GM19438 (cell line): ENCODE measurements around the gene MPC1.
"Not testable (repeated sequence)": the region's sequence is repeated elsewhere in the genome, so short reads cannot be mapped to it uniquely, and the experiment has no call there.

ENCODE experiments used
- ATAC-seq: cut with Tn5 transposase; IDR thresholded peaks from one replicate; pipeline ENCODE4 v1.9.1; 2021; ENCODE audit warnings: low read depth; ENCODE audit not compliant: unreplicated experiment

Gene MPC1

GRCh38 chr6:166382500-166382932 lies 224 bp downstream of the MPC1 start:
- peak; percentile 10 for ATAC-seq

- ATAC-seq: peak; percentile 47
These were observed 824 bp downstream of the MPC1 start for GRCh38 chr6:166381733-166382499.

GRCh38 chr6:166381381-166381732 lies 1.4 kb downstream of the MPC1 start:
- no peak for ATAC-seq

- no peak for ATAC-seq
These were observed 2.9 kb downstream of the MPC1 start for GRCh38 chr6:166379800-166380199.

- no peak for ATAC-seq
These were observed 3.6 kb downstream of the MPC1 start for GRCh38 chr6:166379103-166379586.

GRCh38 chr6:166377721-166378120 lies 5.0 kb downstream of the MPC1 start:
- no peak for ATAC-seq

- no peak for ATAC-seq
These were observed 7.7 kb downstream of the MPC1 start for GRCh38 chr6:166375013-166375412.

- ATAC-seq: no peak
These were observed 12.3 kb downstream of the MPC1 start for GRCh38 chr6:166370489-166370888.

GRCh38 chr6:166369782-166370181 lies 13.0 kb downstream of the MPC1 start:
- ATAC-seq: no peak

- ATAC-seq: no peak
These were observed 15.8 kb downstream of the MPC1 start for GRCh38 chr6:166366921-166367320.

GRCh38 chr6:166365806-166366205 lies 16.9 kb downstream of the MPC1 start:
- no peak for ATAC-seq

GRCh38 chr6:166365221-166365620 lies 17.5 kb downstream of the MPC1 start:
- no peak for ATAC-seq

- no peak for ATAC-seq
These were observed 18.3 kb downstream of the MPC1 start for GRCh38 chr6:166364456-166364855.

GRCh38 chr6:166362427-166362826 lies 20.3 kb downstream of the MPC1 start:
- not testable (repeated sequence) for ATAC-seq

GRCh38 chr6:166361077-166361429 lies 21.7 kb downstream of the MPC1 start:
- ATAC-seq: no peak

GRCh38 chr6:166360243-166361076 lies 22.3 kb downstream of the MPC1 start:
- ATAC-seq: no peak

GRCh38 chr6:166355552-166355951 lies 27.2 kb downstream of the MPC1 start:
- ATAC-seq: no peak

GRCh38 chr6:166354965-166355364 lies 27.8 kb downstream of the MPC1 start:
- no peak for ATAC-seq

- no peak for ATAC-seq
These were observed 28.6 kb downstream of the MPC1 start for GRCh38 chr6:166354143-166354542.

GRCh38 chr6:166353507-166353906 lies 29.2 kb downstream of the MPC1 start:
- ATAC-seq: no peak

- ATAC-seq: no peak
These were observed 29.8 kb downstream of the MPC1 start for GRCh38 chr6:166352923-166353322.
